ENCODE results near the gene LTN1.

Gene LTN1

DNA sequence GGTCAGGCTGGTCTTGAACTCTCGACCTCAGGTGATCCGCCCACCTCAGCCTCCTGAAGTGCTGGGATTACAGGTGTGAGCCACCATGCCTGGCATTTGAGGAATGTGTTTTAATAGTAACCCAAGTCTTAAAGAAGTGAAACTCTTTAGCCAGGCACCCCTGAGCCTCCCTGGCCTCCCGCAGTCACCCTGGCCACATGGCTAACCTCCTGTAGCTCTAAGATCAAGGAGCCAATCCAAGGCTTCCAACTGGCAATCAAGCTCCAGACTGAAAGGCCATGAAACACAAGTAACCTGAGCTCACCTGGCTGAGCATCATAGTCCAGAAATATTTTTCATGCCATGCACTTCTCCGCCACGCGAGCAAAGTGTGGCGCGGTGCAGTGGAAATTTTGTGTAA is 84.3 kb downstream of the LTN1 start:
- TF ChIP-seq, protein P1, sequence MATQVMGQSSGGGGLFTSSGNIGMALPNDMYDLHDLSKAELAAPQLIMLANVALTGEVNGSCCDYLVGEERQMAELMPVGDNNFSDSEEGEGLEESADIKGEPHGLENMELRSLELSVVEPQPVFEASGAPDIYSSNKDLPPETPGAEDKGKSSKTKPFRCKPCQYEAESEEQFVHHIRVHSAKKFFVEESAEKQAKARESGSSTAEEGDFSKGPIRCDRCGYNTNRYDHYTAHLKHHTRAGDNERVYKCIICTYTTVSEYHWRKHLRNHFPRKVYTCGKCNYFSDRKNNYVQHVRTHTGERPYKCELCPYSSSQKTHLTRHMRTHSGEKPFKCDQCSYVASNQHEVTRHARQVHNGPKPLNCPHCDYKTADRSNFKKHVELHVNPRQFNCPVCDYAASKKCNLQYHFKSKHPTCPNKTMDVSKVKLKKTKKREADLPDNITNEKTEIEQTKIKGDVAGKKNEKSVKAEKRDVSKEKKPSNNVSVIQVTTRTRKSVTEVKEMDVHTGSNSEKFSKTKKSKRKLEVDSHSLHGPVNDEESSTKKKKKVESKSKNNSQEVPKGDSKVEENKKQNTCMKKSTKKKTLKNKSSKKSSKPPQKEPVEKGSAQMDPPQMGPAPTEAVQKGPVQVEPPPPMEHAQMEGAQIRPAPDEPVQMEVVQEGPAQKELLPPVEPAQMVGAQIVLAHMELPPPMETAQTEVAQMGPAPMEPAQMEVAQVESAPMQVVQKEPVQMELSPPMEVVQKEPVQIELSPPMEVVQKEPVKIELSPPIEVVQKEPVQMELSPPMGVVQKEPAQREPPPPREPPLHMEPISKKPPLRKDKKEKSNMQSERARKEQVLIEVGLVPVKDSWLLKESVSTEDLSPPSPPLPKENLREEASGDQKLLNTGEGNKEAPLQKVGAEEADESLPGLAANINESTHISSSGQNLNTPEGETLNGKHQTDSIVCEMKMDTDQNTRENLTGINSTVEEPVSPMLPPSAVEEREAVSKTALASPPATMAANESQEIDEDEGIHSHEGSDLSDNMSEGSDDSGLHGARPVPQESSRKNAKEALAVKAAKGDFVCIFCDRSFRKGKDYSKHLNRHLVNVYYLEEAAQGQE (IDR thresholded peaks at IDR 0.05; ENCODE audit: low read depth): no peak
- peak; percentile 78 for TF ChIP-seq TEAD4 (IDR thresholded peaks at IDR 0.05)

DNA sequence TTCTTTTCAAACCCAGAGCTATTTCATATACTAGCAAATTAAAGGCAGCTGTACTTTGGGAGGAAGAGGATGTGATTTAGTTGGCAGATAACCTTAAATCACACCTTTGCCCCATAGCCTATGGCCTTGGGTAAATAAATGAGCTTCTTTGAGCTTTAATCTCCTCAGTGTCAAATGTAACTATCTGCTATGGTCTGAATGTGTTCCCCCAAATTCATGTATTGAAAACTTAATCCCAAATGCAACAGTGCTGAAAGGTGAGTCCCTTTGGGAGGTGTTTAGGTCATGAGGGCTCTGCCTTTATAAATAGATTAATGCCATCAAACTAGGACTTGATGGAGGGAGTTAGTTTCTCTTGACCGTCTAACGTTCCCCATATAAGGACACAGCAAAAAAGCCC is 85.8 kb downstream of the LTN1 start:
- TF ChIP-seq, protein P1 (IDR thresholded peaks at IDR 0.05; ENCODE audit: low read depth): no peak
- no peak for TF ChIP-seq ZBTB7A (IDR thresholded peaks at IDR 0.05; ENCODE audit: low read depth)
- TF ChIP-seq NFIC (IDR thresholded peaks at IDR 0.05): no peak
- no peak for TF ChIP-seq YY1 (IDR thresholded peaks at IDR 0.05; ENCODE audit: low read depth)
- no peak for TF ChIP-seq TCF12 (IDR thresholded peaks at IDR 0.05; ENCODE audit: low read depth)
- TF ChIP-seq RAD21 (IDR thresholded peaks at IDR 0.05; ENCODE audit: low read depth): no peak
- no peak for TF ChIP-seq CEBPB (IDR thresholded peaks at IDR 0.05)
- TF ChIP-seq, protein P2, sequence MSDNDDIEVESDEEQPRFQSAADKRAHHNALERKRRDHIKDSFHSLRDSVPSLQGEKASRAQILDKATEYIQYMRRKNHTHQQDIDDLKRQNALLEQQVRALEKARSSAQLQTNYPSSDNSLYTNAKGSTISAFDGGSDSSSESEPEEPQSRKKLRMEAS (IDR thresholded peaks at IDR 0.05): no peak
- TF ChIP-seq, protein P3, sequence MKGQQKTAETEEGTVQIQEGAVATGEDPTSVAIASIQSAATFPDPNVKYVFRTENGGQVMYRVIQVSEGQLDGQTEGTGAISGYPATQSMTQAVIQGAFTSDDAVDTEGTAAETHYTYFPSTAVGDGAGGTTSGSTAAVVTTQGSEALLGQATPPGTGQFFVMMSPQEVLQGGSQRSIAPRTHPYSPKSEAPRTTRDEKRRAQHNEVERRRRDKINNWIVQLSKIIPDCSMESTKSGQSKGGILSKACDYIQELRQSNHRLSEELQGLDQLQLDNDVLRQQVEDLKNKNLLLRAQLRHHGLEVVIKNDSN (IDR thresholded peaks at IDR 0.05): no peak
- no peak for TF ChIP-seq TAF1 (IDR thresholded peaks at IDR 0.05; ENCODE audit: low read depth)
- TF ChIP-seq EP300 (IDR thresholded peaks at IDR 0.05; ENCODE audit: borderline replicate concordance): no peak
- no peak for TF ChIP-seq TEAD4 (IDR thresholded peaks at IDR 0.05)

DNA sequence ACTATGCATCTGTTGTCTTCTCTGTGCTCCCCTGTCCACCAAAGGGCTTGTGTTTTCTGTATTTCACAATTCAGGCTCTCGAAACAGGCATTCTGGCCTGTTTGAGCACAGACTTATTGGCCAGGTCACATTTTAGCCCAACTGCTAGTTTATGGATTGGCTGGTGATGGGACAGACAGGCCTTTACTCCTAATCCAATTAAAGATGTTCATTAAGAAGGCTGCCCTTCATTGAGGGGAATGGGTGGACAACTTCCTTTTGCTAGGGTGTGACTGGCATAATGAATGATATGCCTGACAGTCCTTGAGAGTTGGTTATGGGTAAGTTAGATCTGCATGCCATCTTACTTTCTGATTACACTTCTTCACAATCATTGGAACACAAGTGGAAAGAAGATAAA is 86.4 kb downstream of the LTN1 start:
- no peak for TF ChIP-seq TAF1 (IDR thresholded peaks at IDR 0.05; ENCODE audit: low read depth)
- TF ChIP-seq, protein P2 (IDR thresholded peaks at IDR 0.05): no peak

DNA sequence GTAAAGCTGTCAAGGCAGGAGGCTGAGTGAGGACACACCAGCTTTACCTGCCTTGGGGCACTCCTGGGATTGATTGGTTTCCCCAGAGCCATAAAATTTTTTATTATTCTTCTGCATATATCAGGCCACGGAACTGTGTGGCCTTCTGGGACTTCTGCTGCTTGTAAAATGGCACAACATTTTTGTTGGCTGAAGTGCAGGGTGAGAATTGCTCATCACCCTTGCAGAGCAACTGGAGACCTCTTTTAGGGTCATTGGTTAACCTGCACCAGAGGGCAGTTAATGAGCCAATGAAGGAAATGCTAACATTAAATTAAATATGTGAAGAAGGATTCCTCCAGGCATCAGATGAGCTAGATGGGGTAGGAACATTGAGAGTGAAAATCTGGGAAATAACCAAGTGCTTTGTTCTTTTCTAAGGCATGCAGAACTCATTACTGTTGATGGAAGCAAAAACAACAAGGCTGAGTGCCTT is 87.7 kb downstream of the LTN1 start:
- TF ChIP-seq FOXM1 (IDR thresholded peaks at IDR 0.05; ENCODE audit: borderline replicate concordance, low read depth): no peak
- TF ChIP-seq, protein P3 (IDR thresholded peaks at IDR 0.05): no peak
- no peak for TF ChIP-seq NFIC (IDR thresholded peaks at IDR 0.05)
- no peak for TF ChIP-seq EP300 (IDR thresholded peaks at IDR 0.05; ENCODE audit: borderline replicate concordance)
- TF ChIP-seq YY1 (IDR thresholded peaks at IDR 0.05; ENCODE audit: low read depth): no peak
- TF ChIP-seq TEAD4 (IDR thresholded peaks at IDR 0.05): no peak
- TF ChIP-seq, protein P1 (IDR thresholded peaks at IDR 0.05; ENCODE audit: low read depth): no peak
- TF ChIP-seq TCF12 (IDR thresholded peaks at IDR 0.05; ENCODE audit: low read depth): no peak
- no peak for TF ChIP-seq CEBPB (IDR thresholded peaks at IDR 0.05)
- no peak for TF ChIP-seq TAF1 (IDR thresholded peaks at IDR 0.05; ENCODE audit: low read depth)
- TF ChIP-seq, protein P2 (IDR thresholded peaks at IDR 0.05): no peak
- TF ChIP-seq ZBTB7A (IDR thresholded peaks at IDR 0.05; ENCODE audit: low read depth): no peak
- TF ChIP-seq RAD21 (IDR thresholded peaks at IDR 0.05; ENCODE audit: low read depth): no peak
- no peak for TF ChIP-seq CREB1 (IDR thresholded peaks at IDR 0.05; ENCODE audit: low read depth)
- TF ChIP-seq EGR1 (IDR thresholded peaks at IDR 0.05): no peak

DNA sequence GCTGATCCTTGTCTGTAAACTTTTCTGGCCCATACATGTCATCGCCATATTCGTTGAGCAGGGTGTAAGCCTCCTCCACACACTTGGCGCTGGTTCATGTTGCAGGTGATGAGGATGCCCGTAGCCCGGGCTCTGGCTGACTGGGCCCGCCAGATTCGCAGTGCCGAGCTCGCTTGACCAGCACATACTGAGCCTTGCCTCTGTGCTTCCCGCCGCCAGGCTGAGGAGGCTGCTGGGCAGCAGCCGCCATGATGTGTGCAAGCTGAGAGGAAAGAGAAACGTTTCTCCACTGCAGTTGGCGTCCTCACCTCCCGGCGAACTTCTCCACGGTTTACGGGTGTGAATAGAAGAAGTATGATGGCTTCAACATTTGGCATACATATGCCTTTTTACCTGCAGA is 89.2 kb downstream of the LTN1 start:
- TF ChIP-seq YY1 (IDR thresholded peaks at IDR 0.05; ENCODE audit: low read depth): no peak
- TF ChIP-seq ZBTB7A (IDR thresholded peaks at IDR 0.05; ENCODE audit: low read depth): no peak
- TF ChIP-seq TAF1 (IDR thresholded peaks at IDR 0.05; ENCODE audit: low read depth): no peak
- TF ChIP-seq, protein P1 (IDR thresholded peaks at IDR 0.05; ENCODE audit: low read depth): no peak
- TF ChIP-seq EP300 (IDR thresholded peaks at IDR 0.05; ENCODE audit: borderline replicate concordance): no peak
- TF ChIP-seq RAD21 (IDR thresholded peaks at IDR 0.05; ENCODE audit: low read depth): no peak
- TF ChIP-seq, protein P2 (IDR thresholded peaks at IDR 0.05): no peak
- TF ChIP-seq, protein P3 (IDR thresholded peaks at IDR 0.05): no peak

Data from Ishikawa (cell line).